ENCODE measurements around the gene OR5T2.

GRCh38 chr11:56196705-56197104, 37.4 kb downstream of the OR5T2 start:
- TF ChIP-seq CTCF (conservative IDR thresholded peaks at IDR 0.05 in 1 of 2, IDR thresholded peaks at IDR 0.05 in 1 of 2; ENCODE audit: low read depth in 1 of 2, low read length in 2 of 2) (no peak), EZH2 (IDR thresholded peaks at IDR 0.05; ENCODE audit: low read length, missing control alignments) (no peak)
